K562 (cell line): ENCODE data around the gene ARID4B. TPM values are rescaled to one million over a fixed set of nuclear protein-coding genes. Genes with fewer than 3 reads are reported as not detected.

ENCODE experiments used
- ASH1L ChIP-seq: fragments of 450-650 bp; IDR thresholded peaks from 2 replicates; pipeline ENCODE4 v1.6.1; 2018; ENCODE audit warnings: borderline replicate concordance, mild to moderate bottlenecking, low read depth; ENCODE audit not compliant: partially characterized antibody
- BDP1 ChIP-seq: IDR thresholded peaks from 3 replicates; pipeline ENCODE4 v1.6.1; 2011; ENCODE audit not compliant: insufficient read length, insufficient read depth
- BHLHE40 ChIP-seq: IDR thresholded peaks from 2 replicates; pipeline ENCODE4 v1.6.1; 2011; ENCODE audit warnings: low read length, improper control_type of control experiment
- CHD2 ChIP-seq: IDR thresholded peaks from 2 replicates; pipeline ENCODE4 v1.6.1; 2011; ENCODE audit warnings: low read depth, low read length
- CXXC5 ChIP-seq: fragments of 250-450 bp; sonication (Bioruptor Pico); IDR thresholded peaks from 2 replicates; pipeline ENCODE4 v1.8.0; 2022; ENCODE audit warnings: inconsistent platforms, mild to moderate bottlenecking, moderate library complexity
- EWSR1 ChIP-seq: fragments of 450-650 bp; IDR thresholded peaks from 2 replicates; pipeline ENCODE4 v1.6.1; 2018; ENCODE audit warnings: borderline replicate concordance, mild to moderate bottlenecking, low read depth, moderate library complexity; ENCODE audit not compliant: partially characterized antibody
- GTF2A2 ChIP-seq: IDR thresholded peaks from 2 replicates; pipeline ENCODE4 v1.6.1; 2016; ENCODE audit warnings: mild to moderate bottlenecking, missing genetic modification characterization, missing compliant biosample characterization
- HDAC1 ChIP-seq, 2 experiments: fragments of 450-650 bp; IDR thresholded peaks; 2 replicates each; pipeline ENCODE4 v1.6.1; 2016 to 2017; ENCODE audit warnings: inconsistent platforms in 1 of 2, mild to moderate bottlenecking in 1 of 2, moderate library complexity in 1 of 2
- HSF4 ChIP-seq: fragments of 250-450 bp; sonication (Bioruptor Pico); IDR thresholded peaks from 2 replicates; pipeline ENCODE4 v2.1.2; 2022; ENCODE audit warnings: mild to moderate bottlenecking, moderate library complexity, borderline replicate concordance
- KLF16 ChIP-seq: IDR thresholded peaks from 2 replicates; pipeline ENCODE4 v1.6.1; 2016; ENCODE audit warnings: antibody characterized with exemption
- KLF6 ChIP-seq: fragments of 250-450 bp; sonication (Bioruptor Pico); IDR thresholded peaks from 2 replicates; pipeline ENCODE4 v1.4.0; 2020; ENCODE audit warnings: mild to moderate bottlenecking, moderate library complexity, borderline replicate concordance
- PHF8 ChIP-seq: fragments of 200-600 bp; sonication (generic); IDR thresholded peaks from 2 replicates; pipeline ENCODE4 v1.6.1; 2012; ENCODE audit warnings: mixed run types, mild to moderate bottlenecking, inconsistent platforms, low read length, moderate library complexity, borderline replicate concordance
- POLR2B ChIP-seq: fragments of 450-650 bp; IDR thresholded peaks from 2 replicates; pipeline ENCODE4 v1.6.1; 2018; ENCODE audit warnings: low read depth; ENCODE audit not compliant: partially characterized antibody
- PRPF4 ChIP-seq: fragments of 200-400 bp; formaldehyde crosslinking; IDR thresholded peaks from one replicate; pipeline ENCODE4 v1.6.1; 2017; ENCODE audit warnings: low read length, low read depth, mild to moderate bottlenecking; ENCODE audit not compliant: insufficient read depth, poor library complexity, severe bottlenecking
- RBM17 ChIP-seq: fragments of 200-400 bp; formaldehyde crosslinking; IDR thresholded peaks from 2 replicates; pipeline ENCODE4 v1.6.1; 2017; ENCODE audit warnings: low read depth, mild to moderate bottlenecking, low read length, borderline replicate concordance
- SMAD4 ChIP-seq: fragments of 250-450 bp; sonication (Bioruptor Pico); conservative IDR thresholded peaks from 2 replicates; pipeline ENCODE4 v1.8.0; 2021; ENCODE audit warnings: inconsistent platforms, mild to moderate bottlenecking, moderate library complexity
- SMARCB1 ChIP-seq: IDR thresholded peaks from 2 replicates; pipeline ENCODE4 v1.6.1; 2011; ENCODE audit warnings: improper control_type of control experiment, low read depth; ENCODE audit not compliant: insufficient read length
- SNRNP70 ChIP-seq: fragments of 200-400 bp; formaldehyde crosslinking; optimal IDR thresholded peaks from 2 replicates; pipeline ENCODE3; 2017; ENCODE audit warnings: low read depth, low read length
- STAT5A ChIP-seq: IDR thresholded peaks from 2 replicates; pipeline ENCODE4 v1.6.1; 2012; ENCODE audit warnings: low read length, inconsistent platforms, borderline replicate concordance
- TCF3 ChIP-seq: sonication (generic); formaldehyde crosslinking; IDR thresholded peaks from 2 replicates; pipeline ENCODE4 v1.4.0; 2020; ENCODE audit warnings: mild to moderate bottlenecking, missing genetic modification reagents
- ZNF324 ChIP-seq: fragments of 250-450 bp; sonication (Bioruptor Pico); IDR thresholded peaks from 2 replicates; pipeline ENCODE4 v1.4.0; 2020; ENCODE audit warnings: mild to moderate bottlenecking
- ZNF347 ChIP-seq: fragments of 450-650 bp; formaldehyde crosslinking; IDR thresholded peaks from 2 replicates; pipeline ENCODE4 v1.4.0; 2020; ENCODE audit warnings: low read depth, mild to moderate bottlenecking, moderate library complexity
- ZNF584 ChIP-seq: fragments of 200-800 bp; sonication (Bioruptor generic); IDR thresholded peaks from 2 replicates; pipeline ENCODE4 v1.6.1; 2016; ENCODE audit warnings: low read depth, mild to moderate bottlenecking, missing genetic modification characterization, missing compliant biosample characterization
- ZNF696 ChIP-seq: fragments of 250-450 bp; sonication (Bioruptor Pico); conservative IDR thresholded peaks from 2 replicates; pipeline ENCODE4 v1.4.0; 2020; ENCODE audit warnings: mild to moderate bottlenecking, moderate library complexity
- polyA plus RNA-seq, 8 experiments: library from polyadenylated mRNA; depleted of rRNA in 4 of 8; stranded (reverse) in 5 of 8; unstranded in 3 of 8; fragments of >200 nt; fragmentation: Nextera tagmentation in 2 of 8; fragmentation: Illumina TruSeq in 1 of 8; extraction: Ambion mirVana in 2 of 8; extraction: Trizol in 1 of 8; gene quantifications; 2 replicates each; pipeline versions ENCODE4 v1.2.1 to v1.2.3, GENCODE V29; 2011 to 2014; ENCODE audit warnings: inconsistent platforms in 1 of 8, missing spikeins in 1 of 8
- total RNA-seq, 7 experiments: library from RNA; depleted of rRNA in 6 of 7; stranded (reverse); fragments of >200 nt in 6 of 7; fragmentation: Illumina TruSeq in 2 of 7; extraction: Trizol in 2 of 7; gene quantifications; 2 replicates each; pipeline versions ENCODE4 v1.2.1 to v1.2.3, GENCODE V29; 2011 to 2021; ENCODE audit warnings: low replicate concordance in 1 of 7
- TF ChIP-seq, protein P1 (sequence below): fragments of 450-650 bp; IDR thresholded peaks from 2 replicates; pipeline ENCODE4 v1.6.1; 2017; ENCODE audit warnings: antibody characterized with exemption, mild to moderate bottlenecking
- TF ChIP-seq, protein P2 (sequence below): fragments of 250-450 bp; sonication (Bioruptor Pico); IDR thresholded peaks from 2 replicates; pipeline ENCODE4 v1.6.1; 2021; ENCODE audit warnings: mild to moderate bottlenecking

The ARID4B gene
- total and polyA plus RNA-seq, 9 of the 15 experiments (the other 6 are each of a cell fraction or from before 2014, with no cell fraction given): 8.4 to 38.9 (median 18.5) TPM

DNA sequence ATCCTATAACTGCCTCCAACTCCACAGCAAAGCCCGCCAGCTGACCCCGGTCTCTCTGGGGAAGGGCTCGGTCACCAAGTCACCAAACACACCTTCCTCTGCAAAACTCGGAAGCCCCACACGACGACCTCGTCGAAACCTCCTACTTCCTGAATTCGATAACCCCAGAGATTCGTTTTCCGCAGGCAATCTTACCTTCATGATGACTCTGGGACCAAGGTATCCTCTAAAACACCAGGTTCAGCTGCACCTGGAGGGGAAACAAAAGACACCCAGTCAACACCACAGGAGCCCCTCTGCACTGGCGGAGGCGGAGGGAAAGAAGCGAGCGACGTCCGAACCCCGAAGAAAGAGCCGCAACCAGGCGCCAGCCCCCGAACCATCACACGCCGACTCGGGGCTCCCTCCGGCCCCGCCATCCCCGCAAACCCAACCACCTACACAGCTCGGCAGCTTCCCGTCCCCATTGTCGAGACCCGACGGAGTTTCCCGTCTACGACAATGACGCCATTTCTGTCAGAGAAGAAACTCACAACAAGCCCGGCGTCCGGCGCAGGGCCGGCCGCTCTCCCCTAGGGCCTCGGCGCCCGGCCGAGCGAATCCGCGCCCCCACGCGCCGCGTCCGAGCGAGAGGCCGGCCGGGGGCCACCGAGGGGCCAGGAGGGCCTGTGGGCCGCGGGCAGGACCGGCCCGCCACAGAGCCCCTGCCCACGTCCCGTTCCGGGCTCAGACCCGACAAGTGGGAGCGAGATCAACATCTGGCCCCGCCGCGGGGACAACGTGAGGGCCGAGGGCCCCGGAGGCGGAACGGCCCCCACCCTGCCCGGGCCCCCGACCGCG lies 1.0 kb downstream of the ARID4B start (continued):
- no peak for TF ChIP-seq PHF8
- TF ChIP-seq, protein P1, sequence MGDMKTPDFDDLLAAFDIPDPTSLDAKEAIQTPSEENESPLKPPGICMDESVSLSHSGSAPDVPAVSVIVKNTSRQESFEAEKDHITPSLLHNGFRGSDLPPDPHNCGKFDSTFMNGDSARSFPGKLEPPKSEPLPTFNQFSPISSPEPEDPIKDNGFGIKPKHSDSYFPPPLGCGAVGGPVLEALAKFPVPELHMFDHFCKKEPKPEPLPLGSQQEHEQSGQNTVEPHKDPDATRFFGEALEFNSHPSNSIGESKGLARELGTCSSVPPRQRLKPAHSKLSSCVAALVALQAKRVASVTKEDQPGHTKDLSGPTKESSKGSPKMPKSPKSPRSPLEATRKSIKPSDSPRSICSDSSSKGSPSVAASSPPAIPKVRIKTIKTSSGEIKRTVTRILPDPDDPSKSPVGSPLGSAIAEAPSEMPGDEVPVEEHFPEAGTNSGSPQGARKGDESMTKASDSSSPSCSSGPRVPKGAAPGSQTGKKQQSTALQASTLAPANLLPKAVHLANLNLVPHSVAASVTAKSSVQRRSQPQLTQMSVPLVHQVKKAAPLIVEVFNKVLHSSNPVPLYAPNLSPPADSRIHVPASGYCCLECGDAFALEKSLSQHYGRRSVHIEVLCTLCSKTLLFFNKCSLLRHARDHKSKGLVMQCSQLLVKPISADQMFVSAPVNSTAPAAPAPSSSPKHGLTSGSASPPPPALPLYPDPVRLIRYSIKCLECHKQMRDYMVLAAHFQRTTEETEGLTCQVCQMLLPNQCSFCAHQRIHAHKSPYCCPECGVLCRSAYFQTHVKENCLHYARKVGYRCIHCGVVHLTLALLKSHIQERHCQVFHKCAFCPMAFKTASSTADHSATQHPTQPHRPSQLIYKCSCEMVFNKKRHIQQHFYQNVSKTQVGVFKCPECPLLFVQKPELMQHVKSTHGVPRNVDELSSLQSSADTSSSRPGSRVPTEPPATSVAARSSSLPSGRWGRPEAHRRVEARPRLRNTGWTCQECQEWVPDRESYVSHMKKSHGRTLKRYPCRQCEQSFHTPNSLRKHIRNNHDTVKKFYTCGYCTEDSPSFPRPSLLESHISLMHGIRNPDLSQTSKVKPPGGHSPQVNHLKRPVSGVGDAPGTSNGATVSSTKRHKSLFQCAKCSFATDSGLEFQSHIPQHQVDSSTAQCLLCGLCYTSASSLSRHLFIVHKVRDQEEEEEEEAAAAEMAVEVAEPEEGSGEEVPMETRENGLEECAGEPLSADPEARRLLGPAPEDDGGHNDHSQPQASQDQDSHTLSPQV: no peak
- TF ChIP-seq CHD2: no peak
- peak; percentile 56 for TF ChIP-seq CXXC5 (CRISPR knock-in tag)
- no peak for TF ChIP-seq ZNF347 (CRISPR knock-in tag)
- peak in 1 of 2 experiments; percentile 71; a peak in 2 of 4 replicates for TF ChIP-seq HDAC1 (IDR thresholded peaks at IDR 0.05)
- no peak for TF ChIP-seq SMARCB1
- TF ChIP-seq BDP1: no peak
- no peak for TF ChIP-seq TCF3 (CRISPR knock-in tag)
- TF ChIP-seq KLF6: no peak
- no peak for TF ChIP-seq ZNF324 (CRISPR knock-in tag)
- TF ChIP-seq HSF4 (CRISPR knock-in tag): no peak
- TF ChIP-seq RBM17: no peak
- no peak for TF ChIP-seq BHLHE40
- no peak for TF ChIP-seq STAT5A
- no peak for TF ChIP-seq EWSR1
- TF ChIP-seq POLR2B: no peak
- 0 out of 2 replicates have a peak, but pooled peaks have one; percentile 50 for TF ChIP-seq SMAD4 (CRISPR knock-in tag)
- TF ChIP-seq, protein P2, sequence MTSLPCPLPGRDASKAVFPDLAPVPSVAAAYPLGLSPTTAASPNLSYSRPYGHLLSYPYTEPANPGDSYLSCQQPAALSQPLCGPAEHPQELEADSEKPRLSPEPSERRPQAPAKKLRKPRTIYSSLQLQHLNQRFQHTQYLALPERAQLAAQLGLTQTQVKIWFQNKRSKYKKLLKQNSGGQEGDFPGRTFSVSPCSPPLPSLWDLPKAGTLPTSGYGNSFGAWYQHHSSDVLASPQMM: no peak
- no peak for TF ChIP-seq KLF16
- no peak for TF ChIP-seq ZNF584
- TF ChIP-seq ZNF696 (CRISPR knock-in tag): no peak
- TF ChIP-seq PRPF4: no peak
- TF ChIP-seq SNRNP70: no peak
- TF ChIP-seq ASH1L: no peak
- no peak for TF ChIP-seq GTF2A2
